Cardiac fibroblast (primary cell): ENCODE results near the gene TMX1.

Experiments used
- DNase-seq, 2 donors: peaks; one replicate each; pipeline versions ENCODE4 v3.0.0 to v3.0.0-alpha.2; 2010; ENCODE audit warnings: low read depth in 2 of 2
- H3K4me3 ChIP-seq, 2 donors: replicated peaks in 1 of 2; 1 replicate in 1 of 2; 2 replicates in 1 of 2; pipeline ENCODE4 v1.5.1; 2011; ENCODE audit warnings: low read depth in 2 of 2, low read length in 2 of 2, mild to moderate bottlenecking in 2 of 2, moderate library complexity in 1 of 2
- TF ChIP-seq, protein P1 (sequence below): IDR thresholded peaks from one replicate; pipeline ENCODE4 v1.5.1; 2011; ENCODE audit warnings: low read depth, mild to moderate bottlenecking, low read length, inconsistent platforms

Gene TMX1

DNA sequence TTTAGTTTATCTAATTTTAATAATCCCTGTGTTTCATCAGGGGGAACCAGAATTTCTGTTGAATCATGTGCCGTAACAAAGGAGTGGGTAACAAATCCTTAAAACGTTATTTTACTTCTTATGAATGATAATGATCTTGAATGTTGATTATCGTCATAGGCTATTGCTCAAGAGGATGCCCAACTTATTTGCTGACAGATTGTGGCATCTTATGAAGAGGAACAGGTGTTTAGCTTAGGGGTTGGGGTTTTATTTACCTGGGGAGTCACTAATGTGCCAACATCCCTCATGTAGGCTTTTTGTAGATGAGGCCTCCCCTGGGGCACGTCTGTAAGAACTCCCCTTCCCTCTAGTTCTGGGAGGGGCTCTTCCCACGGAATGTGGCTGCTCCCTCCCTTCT is 32.4 kb upstream of the TMX1 start:
- TF ChIP-seq, protein P1, sequence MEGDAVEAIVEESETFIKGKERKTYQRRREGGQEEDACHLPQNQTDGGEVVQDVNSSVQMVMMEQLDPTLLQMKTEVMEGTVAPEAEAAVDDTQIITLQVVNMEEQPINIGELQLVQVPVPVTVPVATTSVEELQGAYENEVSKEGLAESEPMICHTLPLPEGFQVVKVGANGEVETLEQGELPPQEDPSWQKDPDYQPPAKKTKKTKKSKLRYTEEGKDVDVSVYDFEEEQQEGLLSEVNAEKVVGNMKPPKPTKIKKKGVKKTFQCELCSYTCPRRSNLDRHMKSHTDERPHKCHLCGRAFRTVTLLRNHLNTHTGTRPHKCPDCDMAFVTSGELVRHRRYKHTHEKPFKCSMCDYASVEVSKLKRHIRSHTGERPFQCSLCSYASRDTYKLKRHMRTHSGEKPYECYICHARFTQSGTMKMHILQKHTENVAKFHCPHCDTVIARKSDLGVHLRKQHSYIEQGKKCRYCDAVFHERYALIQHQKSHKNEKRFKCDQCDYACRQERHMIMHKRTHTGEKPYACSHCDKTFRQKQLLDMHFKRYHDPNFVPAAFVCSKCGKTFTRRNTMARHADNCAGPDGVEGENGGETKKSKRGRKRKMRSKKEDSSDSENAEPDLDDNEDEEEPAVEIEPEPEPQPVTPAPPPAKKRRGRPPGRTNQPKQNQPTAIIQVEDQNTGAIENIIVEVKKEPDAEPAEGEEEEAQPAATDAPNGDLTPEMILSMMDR = no peak
- no peak overlapping the region for H3K4me3 ChIP-seq
- DNase-seq = no peak

DNA sequence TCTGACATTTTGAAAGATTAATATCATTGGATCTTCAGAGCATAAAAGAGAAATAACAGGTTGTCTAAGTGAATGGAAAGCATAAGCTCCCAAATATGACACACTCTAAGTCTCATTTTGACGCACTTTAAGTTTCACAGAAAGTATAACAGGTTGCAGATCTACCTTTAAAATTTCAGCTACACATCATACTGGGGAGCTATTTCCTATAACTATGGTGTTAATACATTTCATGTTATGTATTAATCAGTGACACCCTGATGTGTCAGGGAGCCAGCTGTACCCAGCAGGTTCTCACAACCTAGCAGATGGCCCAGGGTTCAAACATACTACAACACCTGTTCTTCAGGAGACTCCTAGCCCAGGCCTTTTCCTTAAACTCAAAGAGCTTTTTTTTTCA is 31.1 kb upstream of the TMX1 start:
- DNase-seq = no peak
- TF ChIP-seq, protein P1 = no peak
- no peak overlapping the region for H3K4me3 ChIP-seq

DNA sequence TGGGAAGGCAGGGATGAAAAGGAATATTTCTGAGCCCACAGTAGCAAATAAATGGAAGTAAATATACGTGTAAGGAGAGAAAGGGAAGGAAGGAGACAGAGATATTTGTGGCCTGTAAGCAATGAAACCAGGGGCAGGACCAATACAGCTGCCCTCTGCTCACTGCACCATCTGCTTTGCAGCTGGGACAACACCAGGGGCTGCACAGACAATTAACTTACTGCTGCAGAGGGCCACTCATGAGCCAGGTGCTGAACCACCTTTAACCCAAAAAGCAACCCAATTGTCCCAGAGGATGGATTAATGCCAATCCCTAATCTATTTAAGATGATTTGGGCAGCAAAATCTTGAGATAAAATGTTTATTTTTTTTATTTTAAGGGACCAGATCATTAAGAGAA is 30.6 kb upstream of the TMX1 start:
- H3K4me3 ChIP-seq = no peak overlapping the region
- TF ChIP-seq, protein P1 = no peak
- no peak for DNase-seq

GRCh38 chr14:51210594-51210993 is 29.5 kb upstream of the TMX1 start:
- no peak for DNase-seq
- TF ChIP-seq, protein P1 = no peak
- no peak overlapping the region for H3K4me3 ChIP-seq

DNA sequence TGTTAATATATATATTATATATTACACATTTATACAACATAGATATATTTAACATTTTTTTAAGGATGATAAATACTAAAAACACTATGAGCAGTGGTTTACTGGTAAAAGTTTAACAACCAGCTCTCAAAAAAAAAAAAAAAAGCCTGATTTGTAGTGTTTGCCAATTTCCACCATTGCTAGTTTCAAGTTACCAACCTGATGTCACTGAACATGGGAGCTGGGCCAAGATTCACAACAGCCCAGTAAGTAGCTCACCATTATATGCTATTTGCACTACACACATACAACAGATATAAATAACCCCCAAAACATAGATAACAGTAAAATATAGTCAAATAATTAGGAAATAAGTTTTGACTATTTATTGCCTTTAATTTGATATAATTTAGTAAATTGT is 28.9 kb upstream of the TMX1 start:
- no peak overlapping the region for H3K4me3 ChIP-seq
- TF ChIP-seq, protein P1 = no peak
- peak; percentile 52 to 61 for DNase-seq

- peak in 1 of 2 donors; percentile 19 for DNase-seq
- TF ChIP-seq, protein P1 = no peak
- H3K4me3 ChIP-seq = no peak overlapping the region
Measured at GRCh38 chr14:51216602-51217001, 23.4 kb upstream of the TMX1 start.
